ENCODE results near the gene UXS1. TPM values are rescaled to one million over a fixed set of nuclear protein-coding genes. Genes with fewer than 3 reads are reported as not detected.

UXS1 gene
- total and polyA plus RNA-seq, 2 of the 8 experiments (the other 6 are each of a cell fraction or from before 2014, with no cell fraction given) = 44.5 to 63.4 TPM

GRCh38 chr2:106053581-106053980 is 140.5 kb downstream of the UXS1 start:
- Histone ChIP-seq H3K9ac (replicated peaks in 1 of 4; ENCODE audit: extremely low read depth in 1 of 4, low read depth in 3 of 4, low read length in 3 of 4) (no peak overlapping the region), H4K91ac (replicated peaks; ENCODE audit: insufficient read length, low read length) (no peak overlapping the region), H3K9me3 (ENCODE audit: insufficient read depth in 2 of 2, low read depth in 1 of 2, low read length in 1 of 2) (no peaks in the 10 kb centered on the region; a peak in 1 of 4 replicates), H3K4me2 (ENCODE audit: insufficient read depth in 1 of 2, low read depth in 2 of 2, low read length in 2 of 2) (no peak overlapping the region), H4K8ac (ENCODE audit: extremely low read depth, insufficient read depth, low read length) (peak overlapping the region; percentile 35; the same call in 1 of the 2 replicates), H3K79me1 (ENCODE audit: low read depth, low read length) (no peaks in the 10 kb centered on the region), H2BK5ac (ENCODE audit: low read depth, low read length) (no peak overlapping the region), H3K79me2 (ENCODE audit: control insufficient read depth in 1 of 2, insufficient read depth in 2 of 2, low read length in 2 of 2) (no peaks in the 10 kb centered on the region), H3K23ac (ENCODE audit: insufficient read length) (no peak overlapping the region), H4K20me1 (replicated peaks in 1 of 2; ENCODE audit: control insufficient read depth in 1 of 2, insufficient read depth in 2 of 2, low read length in 2 of 2) (no peaks in the 10 kb centered on the region), H4K5ac (ENCODE audit: insufficient read length, low read depth, low read length) (no peak overlapping the region), H3K14ac (ENCODE audit: insufficient read length) (no peak overlapping the region), H3K23me2 (ENCODE audit: low read depth, low read length) (no peaks in the 10 kb centered on the region), H3K18ac (ENCODE audit: extremely low read depth, low read length) (no peak overlapping the region), H3K36me3 (ENCODE audit: control insufficient read depth in 2 of 4, insufficient read depth in 4 of 4, low read length in 3 of 4) (no peaks in the 10 kb centered on the region), H2AFZ (ENCODE audit: low read length) (no peak overlapping the region), H3K27me3 (replicated peaks in 1 of 4; ENCODE audit: control insufficient read depth in 3 of 4, extremely low read depth in 1 of 4, insufficient read depth in 3 of 4, low read length in 3 of 4) (no peaks in the 10 kb centered on the region), H3K27ac (ENCODE audit: low read depth, low read length) (no peak overlapping the region), H3K4ac (replicated peaks; ENCODE audit: insufficient read length, low read depth, low read length) (no peak overlapping the region), H2BK12ac (ENCODE audit: low read depth, low read length) (no peak overlapping the region), H2AK5ac (ENCODE audit: low read depth, low read length) (no peak overlapping the region), H2BK120ac (replicated peaks; ENCODE audit: low read depth, low read length) (no peak overlapping the region), H3K56ac (replicated peaks; ENCODE audit: insufficient read length, low read depth, low read length) (no peak overlapping the region), H3K4me1 (replicated peaks in 1 of 4; ENCODE audit: control insufficient read depth in 3 of 4, insufficient read depth in 4 of 4, low read length in 3 of 4) (no peaks in the 10 kb centered on the region; a peak in 1 of 7 replicates), H2BK15ac (ENCODE audit: low read length) (no peak overlapping the region), H3K4me3 (ENCODE audit: extremely low read depth in 1 of 4, insufficient read depth in 2 of 4, low read depth in 3 of 4, low read length in 4 of 4) (no peak overlapping the region), H2BK20ac (ENCODE audit: low read length) (no peak overlapping the region)
- ChIA-PET CTCF (ENCODE audit: partially characterized antibody) (no interaction called here), POLR2A (ENCODE audit: partially characterized antibody) (no interaction called here)
- FAIRE-seq (no peak), DNase-seq (ENCODE audit: low read depth in 1 of 2, low spot score in 2 of 2) (no peak)
- WGBS, 2 experiments (ENCODE audit: extremely low coverage in 1 of 2, insufficient coverage in 1 of 2, insufficient read length in 1 of 2, insufficient replicate concordance in 2 of 2, low coverage in 1 of 2, low lambda C conversion rate in 2 of 2, missing lambda C conversion rate in 1 of 2) = 90% methylated on average over 6 of the region's 6 CpGs; no CpG with 5 or more reads in 1 of the 2 experiments
- TF ChIP-seq FOSL1 (IDR thresholded peaks at IDR 0.05; ENCODE audit: insufficient read depth, low read depth, low read length) (no peak), EP300 (IDR thresholded peaks at IDR 0.05; ENCODE audit: borderline replicate concordance in 1 of 2, low read depth in 2 of 2, low read length in 2 of 2) (no peak), ATF2 (IDR thresholded peaks at IDR 0.05; ENCODE audit: low read length) (no peak), CHD1 (IDR thresholded peaks at IDR 0.05; ENCODE audit: low read depth, low read length) (no peak), CTBP2 (IDR thresholded peaks at IDR 0.05; ENCODE audit: borderline replicate concordance, insufficient read depth, insufficient read length, low read length) (no peak), TAF1 (IDR thresholded peaks at IDR 0.05; ENCODE audit: low read depth, low read length) (no peak), SP1 (IDR thresholded peaks at IDR 0.05; ENCODE audit: low read depth, low read length) (no peak), E2F6 (IDR thresholded peaks at IDR 0.05) (no peak), RXRA (IDR thresholded peaks at IDR 0.05; ENCODE audit: insufficient read depth, low read depth, low read length) (no peak), ASH2L (IDR thresholded peaks at IDR 0.05; ENCODE audit: low read length) (no peak), POLR2A (IDR thresholded peaks at IDR 0.05; ENCODE audit: control extremely low read depth in 1 of 2, low read depth in 2 of 2, low read length in 2 of 2) (no peak), KDM5A (IDR thresholded peaks at IDR 0.05; ENCODE audit: low read length) (no peak), EGR1 (IDR thresholded peaks at IDR 0.05; ENCODE audit: borderline replicate concordance, low read depth, low read length) (no peak)

Measured in H1 (cell line).